DND-41 (cell line): ENCODE results near the gene CEACAM21.
A peak's percentile ranks its signal among the peaks of the same experiment; 100 is the strongest.

Experiments
- ATAC-seq: fragments of 200-7000 bp; cut with Tn5 transposase; 3 replicates; pipeline ENCODE4 v1.9.1; 2021; ENCODE audit warnings: low read depth; ENCODE audit not compliant: insufficient read depth
- DNase-seq: peaks from one replicate; pipeline ENCODE4 v3.0.0-alpha.2; 2020
- H2AFZ ChIP-seq: 2 replicates; pipeline ENCODE4 v1.6.0; 2012; ENCODE audit warnings: low read depth, low read length
- H3K27ac ChIP-seq: 2 replicates; pipeline ENCODE4 v1.5.1; 2012; ENCODE audit warnings: low read length, inconsistent platforms
- H3K27me3 ChIP-seq: fragments of 200-600 bp; sonication (generic); 2 replicates; pipeline ENCODE4 v1.6.0; 2012; ENCODE audit warnings: low read length, mild to moderate bottlenecking, inconsistent platforms; ENCODE audit not compliant: insufficient read depth, poor library complexity
- H3K36me3 ChIP-seq: 2 replicates; pipeline ENCODE4 v1.5.1; 2012; ENCODE audit warnings: low read length, inconsistent platforms; ENCODE audit not compliant: insufficient read depth
- H3K4me1 ChIP-seq: 2 replicates; pipeline ENCODE4 v1.5.1; 2012; ENCODE audit warnings: mild to moderate bottlenecking, low read length; ENCODE audit not compliant: insufficient read depth
- H3K4me2 ChIP-seq: 2 replicates; pipeline ENCODE4 v1.6.0; 2012; ENCODE audit warnings: mild to moderate bottlenecking, moderate library complexity, low read length, inconsistent platforms; ENCODE audit not compliant: insufficient read depth
- H3K4me3 ChIP-seq, 2 experiments: fragments of 200-600 bp in 1 of 2; shearing (Covaris generic) in 1 of 2; 2 replicates each; pipeline ENCODE4 v1.5.1; 2012 to 2016; ENCODE audit warnings: inconsistent platforms in 2 of 2, low read length in 2 of 2, mild to moderate bottlenecking in 2 of 2, low read depth in 1 of 2, moderate library complexity in 1 of 2
- H3K79me2 ChIP-seq: 2 replicates; pipeline ENCODE4 v1.6.0; 2012; ENCODE audit warnings: low read length, inconsistent platforms; ENCODE audit not compliant: insufficient read depth
- H3K9ac ChIP-seq: 2 replicates; pipeline ENCODE4 v1.6.0; 2012; ENCODE audit warnings: low read depth, mild to moderate bottlenecking, inconsistent platforms, low read length, moderate library complexity
- H3K9me3 ChIP-seq: 2 replicates; pipeline ENCODE4 v1.5.1; 2012; ENCODE audit warnings: low read length, moderate library complexity, mild to moderate bottlenecking, inconsistent platforms; ENCODE audit not compliant: insufficient read depth, severe bottlenecking
- H4K20me1 ChIP-seq: 2 replicates; pipeline ENCODE4 v1.6.0; 2012; ENCODE audit warnings: low read length; ENCODE audit not compliant: insufficient read depth
- CTCF ChIP-seq: IDR thresholded peaks from 2 replicates; pipeline ENCODE4 v1.5.1; 2012; ENCODE audit warnings: borderline replicate concordance, low read length, moderate library complexity, mild to moderate bottlenecking; ENCODE audit not compliant: poor library complexity, severe bottlenecking; ENCODE audit errors: extremely low read depth
- EZH2 ChIP-seq: IDR thresholded peaks from 3 replicates; pipeline ENCODE4 v1.6.1; 2012; ENCODE audit warnings: borderline replicate concordance, low read depth, mild to moderate bottlenecking, moderate library complexity, low read length, inconsistent platforms; ENCODE audit not compliant: severe bottlenecking

Gene CEACAM21

GRCh38 chr19:41551711-41552110 is 24.3 kb upstream of the CEACAM21 start:
- no peak overlapping the region for H3K9ac ChIP-seq
- peaks cover 31% of the 10 kb centered on the region for H3K27me3 ChIP-seq
- H3K36me3 ChIP-seq, result no peaks in the 10 kb centered on the region
- no peaks in the 10 kb centered on the region for H3K79me2 ChIP-seq
- peaks cover 6% of the 10 kb centered on the region for H3K9me3 ChIP-seq
- DNase-seq (no peak), ATAC-seq (no peak)
- H2AFZ ChIP-seq, result no peak overlapping the region
- TF ChIP-seq EZH2 (no peak), CTCF (no peak)
- peaks cover 16% of the 10 kb centered on the region for H3K4me1 ChIP-seq
- no peak overlapping the region for H3K4me2 ChIP-seq
- H3K27ac ChIP-seq, result no peak overlapping the region
- H4K20me1 ChIP-seq, result no peaks in the 10 kb centered on the region
- H3K4me3 ChIP-seq, result no peak overlapping the region

- Histone ChIP-seq H3K4me3 (no peak overlapping the region), H3K4me2 (no peak overlapping the region), H3K9me3 (peaks cover 6% of the 10 kb centered on the region), H3K36me3 (no peaks in the 10 kb centered on the region), H3K9ac (no peak overlapping the region), H3K27ac (no peak overlapping the region), H3K79me2 (no peaks in the 10 kb centered on the region), H3K27me3 (peaks cover 33% of the 10 kb centered on the region), H4K20me1 (no peaks in the 10 kb centered on the region), H3K4me1 (peaks cover 16% of the 10 kb centered on the region), H2AFZ (no peak overlapping the region)
- no peak for ATAC-seq
- TF ChIP-seq EZH2 (no peak), CTCF (no peak)
- DNase-seq, result no peak
Measured at GRCh38 chr19:41552558-41552957, 23.4 kb upstream of the CEACAM21 start.

GRCh38 chr19:41553804-41554203 is 22.2 kb upstream of the CEACAM21 start:
- H3K4me3 ChIP-seq, result no peak overlapping the region
- H3K36me3 ChIP-seq, result no peaks in the 10 kb centered on the region
- ATAC-seq, result no peak
- peaks cover 6% of the 10 kb centered on the region for H3K9me3 ChIP-seq
- H3K79me2 ChIP-seq, result no peaks in the 10 kb centered on the region
- no peak for TF ChIP-seq CTCF
- no peak for TF ChIP-seq EZH2
- H4K20me1 ChIP-seq, result no peaks in the 10 kb centered on the region
- H3K27ac ChIP-seq, result no peak overlapping the region
- no peak for DNase-seq
- H3K4me1 ChIP-seq, result peaks cover 16% of the 10 kb centered on the region
- H2AFZ ChIP-seq, result no peak overlapping the region
- peaks cover 26% of the 10 kb centered on the region for H3K27me3 ChIP-seq
- H3K4me2 ChIP-seq, result no peak overlapping the region
- H3K9ac ChIP-seq, result no peak overlapping the region

- ATAC-seq (peak; percentile 93), DNase-seq (peak; percentile 59)
- no peak overlapping the region for H3K4me3 ChIP-seq
- peaks cover 18% of the 10 kb centered on the region for H3K27me3 ChIP-seq
- no peak overlapping the region for H2AFZ ChIP-seq
- H3K79me2 ChIP-seq, result no peaks in the 10 kb centered on the region
- H3K36me3 ChIP-seq, result no peaks in the 10 kb centered on the region
- H3K27ac ChIP-seq, result no peak overlapping the region
- no peak overlapping the region for H3K9ac ChIP-seq
- H3K9me3 ChIP-seq, result peaks cover 6% of the 10 kb centered on the region
- no peak overlapping the region for H3K4me2 ChIP-seq
- peaks cover 16% of the 10 kb centered on the region for H3K4me1 ChIP-seq
- no peaks in the 10 kb centered on the region for H4K20me1 ChIP-seq
- TF ChIP-seq CTCF, result no peak
- TF ChIP-seq EZH2, result no peak
Measured at GRCh38 chr19:41554907-41555306, 21.1 kb upstream of the CEACAM21 start.
